HG03095 (cell line): ENCODE measurements around the gene NCKAP5.

Experiments used
- ATAC-seq: cut with Tn5 transposase; IDR thresholded peaks from one replicate; pipeline ENCODE4 v1.9.1; 2021; ENCODE audit warnings: moderate library complexity; ENCODE audit not compliant: unreplicated experiment

The NCKAP5 gene

DNA sequence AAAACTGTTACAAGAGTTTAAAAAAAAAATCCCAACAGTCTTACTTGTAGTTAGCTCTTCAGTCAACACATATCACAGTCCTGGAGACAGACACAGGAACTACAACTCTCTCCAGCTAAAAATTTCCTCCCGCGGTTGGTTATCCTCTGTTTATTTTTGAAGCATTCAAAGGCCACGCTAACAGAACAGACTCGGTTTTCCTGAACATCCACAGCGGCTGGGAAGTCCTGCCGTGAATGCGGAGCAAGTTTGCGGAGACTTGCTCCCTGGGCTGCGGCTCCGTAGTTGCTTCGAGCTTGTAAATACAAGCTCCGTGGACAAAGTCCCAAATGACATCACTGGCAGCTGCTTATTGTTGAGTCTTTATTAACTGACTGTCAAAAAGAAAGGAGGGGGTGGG lies at the start of gene NCKAP5:
Gene NCKAP5 (minus strand): TSS at position 292 of the 400 bp plus-strand sequence. CDS start 50,937 bp downstream, outside the sequence.
- ATAC-seq, result no peak

DNA sequence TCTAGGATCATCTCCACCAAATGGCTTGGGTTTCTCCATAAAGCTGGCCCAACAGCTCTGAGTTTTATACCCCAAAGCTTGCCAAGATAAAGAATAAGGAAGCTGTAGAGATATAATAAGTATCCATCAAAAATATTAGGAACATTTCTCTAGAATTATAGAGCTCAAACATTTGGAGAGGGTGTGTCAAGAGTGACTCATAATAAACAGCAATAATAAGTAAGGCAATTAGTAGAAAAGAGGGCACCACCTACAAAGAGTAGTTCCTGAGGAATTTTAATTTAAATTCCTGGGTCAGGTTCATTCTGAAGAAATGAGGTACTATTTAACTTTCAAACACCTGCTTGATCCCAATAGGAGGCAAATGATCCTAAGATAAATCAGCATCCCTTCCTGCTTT lies 41.4 kb upstream of the NCKAP5 start:
- no peak for ATAC-seq

DNA sequence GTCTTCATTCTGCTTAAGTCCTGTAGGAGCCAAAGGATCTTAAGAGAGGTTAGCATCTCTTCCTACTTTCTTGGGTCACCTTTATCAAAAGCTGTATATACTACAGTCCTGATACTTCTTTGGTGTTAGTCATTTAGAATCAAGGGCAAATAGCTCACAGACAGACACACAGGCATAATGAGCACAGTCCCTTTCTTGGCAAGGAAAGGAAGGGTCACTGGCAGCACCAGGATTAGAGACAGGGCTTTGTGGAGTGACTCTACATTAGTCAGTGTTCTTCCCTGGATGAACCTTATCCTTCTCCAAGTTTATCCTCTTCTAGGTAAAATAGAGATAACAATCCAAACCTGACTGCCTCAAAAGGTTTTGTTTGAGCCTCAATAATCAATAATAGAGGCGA lies 40.0 kb upstream of the NCKAP5 start:
- no peak for ATAC-seq

DNA sequence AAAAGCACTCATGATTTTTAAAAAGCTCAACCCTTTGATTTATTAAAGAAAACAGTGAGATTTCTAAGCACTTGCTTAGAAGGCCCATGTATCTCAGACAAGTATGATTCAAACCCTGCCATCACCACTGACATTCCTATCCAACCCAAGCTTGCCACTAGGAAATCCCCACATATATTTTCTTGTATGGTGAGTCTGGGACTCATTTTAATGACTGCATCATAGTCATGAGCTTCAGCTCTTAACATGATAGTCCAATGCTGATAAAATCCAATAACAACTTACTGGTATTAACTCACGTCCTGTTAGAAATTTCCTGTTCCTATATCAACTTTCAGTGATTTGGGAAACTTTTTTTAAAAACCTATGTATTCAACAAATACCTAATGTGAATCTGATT lies 39.4 kb upstream of the NCKAP5 start:
- ATAC-seq, result no peak

DNA sequence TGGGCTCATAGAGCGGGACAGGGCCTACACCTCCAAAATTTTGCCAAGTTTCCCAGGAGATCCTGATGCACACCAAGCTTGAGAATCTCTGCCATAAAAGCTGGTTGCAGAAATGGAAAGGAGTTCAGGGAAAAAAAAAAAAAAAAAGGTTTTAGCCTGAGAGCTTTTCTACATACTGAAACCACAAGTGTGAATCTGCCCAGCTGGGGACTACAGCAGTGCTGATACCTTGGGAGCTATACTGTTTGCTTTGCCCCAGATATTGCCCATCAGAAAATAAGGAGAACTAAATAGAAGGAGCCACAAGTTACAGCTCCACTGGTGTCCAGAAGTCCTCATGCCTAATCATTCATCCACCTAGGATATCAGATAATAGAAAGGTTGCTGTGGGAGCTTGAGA lies 38.4 kb upstream of the NCKAP5 start:
- ATAC-seq, result no peak

DNA sequence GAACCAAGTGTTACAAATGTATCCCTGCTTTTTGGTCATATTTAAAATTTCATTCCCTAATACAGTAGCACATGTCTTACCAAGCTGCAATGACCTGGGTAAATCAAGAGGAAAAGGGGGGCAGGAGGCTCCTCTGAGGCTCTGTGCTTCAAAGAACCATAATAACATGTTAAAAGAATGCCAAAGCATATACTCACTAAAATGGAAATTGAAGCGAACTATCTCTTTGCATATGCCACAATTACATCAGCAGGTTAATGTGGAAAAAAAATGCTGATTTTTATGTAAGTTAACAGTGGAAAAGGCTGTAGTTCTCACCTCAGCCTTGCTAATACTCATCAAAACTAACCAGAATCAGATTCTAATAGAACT lies 37.5 kb upstream of the NCKAP5 start:
- no peak for ATAC-seq

DNA sequence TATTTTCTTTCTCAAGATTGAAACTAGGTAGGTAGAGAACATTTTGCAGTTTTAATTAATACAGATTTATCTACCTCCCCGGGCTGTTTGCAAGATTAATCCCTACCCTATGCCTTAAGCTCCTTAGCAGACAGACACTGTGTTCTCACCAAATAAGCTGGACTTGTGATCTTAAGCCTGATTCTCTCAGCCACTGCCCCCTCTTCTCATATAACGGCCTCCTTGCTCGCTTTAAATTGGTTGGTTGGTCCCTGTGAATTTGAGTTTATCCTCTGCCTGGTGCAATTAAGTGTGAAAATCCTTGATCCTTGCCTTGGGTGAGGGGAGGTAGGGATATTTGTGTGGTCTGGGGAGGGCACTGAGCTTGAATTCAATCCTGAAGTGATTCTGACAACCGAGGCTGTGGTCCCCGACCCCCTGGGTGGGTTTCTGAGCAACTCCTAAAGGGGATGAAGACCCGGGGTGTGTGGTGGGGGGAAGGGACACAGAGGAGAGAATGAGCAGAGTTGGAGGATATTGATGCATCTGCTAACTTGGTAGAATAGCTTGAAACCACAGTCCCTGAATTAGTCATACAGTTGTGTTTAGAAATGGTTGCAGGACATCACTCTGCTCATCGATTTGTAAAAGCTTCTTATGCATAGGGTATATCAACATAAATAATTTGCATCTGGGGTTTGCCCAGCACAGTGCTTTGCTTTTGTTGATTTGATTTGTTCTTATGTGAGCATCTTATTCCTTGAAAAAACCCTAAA lies 36.9 kb upstream of the NCKAP5 start:
- no peak for ATAC-seq

DNA sequence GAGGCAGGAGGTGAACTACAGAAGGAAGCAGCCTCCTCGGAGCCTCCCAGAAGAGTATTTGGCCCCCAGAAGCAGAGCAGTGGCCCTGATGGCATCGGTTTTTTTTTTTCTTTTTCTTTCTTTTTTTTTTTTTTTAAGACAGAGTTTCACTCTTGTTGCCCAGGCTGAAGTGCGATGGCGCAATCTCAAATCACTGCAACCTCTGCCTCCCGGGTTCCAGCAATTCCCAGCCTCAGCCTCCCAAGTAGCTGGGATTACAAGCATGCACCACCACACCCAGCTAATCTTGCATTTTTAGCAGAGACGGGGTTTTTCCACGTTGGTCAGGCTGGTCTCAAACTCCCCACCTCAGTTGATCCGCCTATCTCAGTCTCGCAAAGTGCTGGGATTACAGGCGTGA lies 34.8 kb upstream of the NCKAP5 start:
- no peak for ATAC-seq

DNA sequence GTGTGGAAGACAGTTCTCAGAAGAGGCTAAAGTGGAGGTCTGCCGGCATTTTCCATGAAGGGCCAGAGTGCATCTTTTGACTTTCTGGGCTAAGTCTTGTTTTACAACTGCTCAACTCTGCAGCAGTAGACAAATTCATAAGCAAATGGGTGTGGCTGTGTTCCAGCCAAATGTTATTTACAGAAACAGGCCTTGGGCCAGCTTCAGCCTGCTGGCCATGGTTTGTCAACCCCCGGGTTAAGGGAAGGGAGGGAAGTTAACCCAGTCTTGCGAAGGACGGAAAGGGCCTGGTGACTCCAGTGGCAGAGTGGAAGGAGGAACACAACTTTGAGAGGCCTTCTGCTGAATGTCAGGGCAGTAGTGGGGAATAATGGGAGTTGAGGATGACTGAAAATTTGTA lies 34.3 kb upstream of the NCKAP5 start:
- no peak for ATAC-seq

DNA sequence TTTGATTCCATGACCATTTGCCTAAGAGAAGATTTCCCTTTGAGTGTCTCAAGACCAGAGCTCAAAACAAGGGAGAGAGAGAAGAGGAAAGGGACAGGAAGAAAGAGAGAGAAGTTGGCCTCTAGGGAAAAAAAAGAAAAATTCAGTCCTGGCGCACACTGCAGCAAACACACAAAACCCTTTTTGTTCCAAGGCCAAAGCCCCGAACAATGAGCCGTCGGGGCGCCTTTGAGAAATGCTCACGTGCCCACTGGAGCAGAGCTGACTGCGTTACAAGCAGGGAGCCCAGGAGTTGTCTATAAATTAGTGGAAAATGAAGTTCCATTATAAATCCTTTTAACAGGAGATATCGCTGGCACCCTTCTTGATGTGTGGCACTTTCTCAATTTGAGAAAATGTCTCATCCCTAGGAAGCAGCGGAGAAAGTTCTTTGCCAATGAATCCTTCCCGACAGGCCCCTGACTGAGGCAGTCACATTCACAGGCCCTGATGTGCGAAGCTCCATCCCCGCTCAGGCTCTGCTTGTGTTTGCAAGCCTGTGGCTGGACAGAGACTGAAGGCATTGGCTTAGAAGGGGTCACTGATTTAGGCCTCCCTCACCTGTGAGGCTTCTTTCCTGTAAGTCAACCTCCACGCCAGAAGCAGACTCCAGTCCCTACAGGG lies 32.1 kb upstream of the NCKAP5 start:
- ATAC-seq, result no peak

DNA sequence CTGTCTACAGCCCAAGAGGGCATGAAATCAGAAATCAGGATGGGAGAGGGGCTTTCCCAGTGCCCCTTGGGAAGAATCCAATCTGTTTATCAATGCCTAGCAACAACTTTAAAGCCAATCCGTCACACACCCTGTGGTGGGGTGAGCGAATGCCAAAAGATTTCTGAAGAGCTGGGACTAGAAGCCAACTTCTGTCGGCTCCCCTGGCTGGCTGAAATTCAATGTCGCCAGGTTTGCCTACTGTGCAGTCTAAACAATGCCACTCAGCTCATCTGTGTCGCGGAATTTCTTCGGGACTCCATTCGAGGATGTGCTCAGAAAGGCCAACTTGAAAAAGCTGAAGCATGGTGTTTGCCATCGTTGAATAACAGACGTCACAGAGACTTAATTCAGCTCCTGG lies 31.5 kb upstream of the NCKAP5 start:
- no peak for ATAC-seq

DNA sequence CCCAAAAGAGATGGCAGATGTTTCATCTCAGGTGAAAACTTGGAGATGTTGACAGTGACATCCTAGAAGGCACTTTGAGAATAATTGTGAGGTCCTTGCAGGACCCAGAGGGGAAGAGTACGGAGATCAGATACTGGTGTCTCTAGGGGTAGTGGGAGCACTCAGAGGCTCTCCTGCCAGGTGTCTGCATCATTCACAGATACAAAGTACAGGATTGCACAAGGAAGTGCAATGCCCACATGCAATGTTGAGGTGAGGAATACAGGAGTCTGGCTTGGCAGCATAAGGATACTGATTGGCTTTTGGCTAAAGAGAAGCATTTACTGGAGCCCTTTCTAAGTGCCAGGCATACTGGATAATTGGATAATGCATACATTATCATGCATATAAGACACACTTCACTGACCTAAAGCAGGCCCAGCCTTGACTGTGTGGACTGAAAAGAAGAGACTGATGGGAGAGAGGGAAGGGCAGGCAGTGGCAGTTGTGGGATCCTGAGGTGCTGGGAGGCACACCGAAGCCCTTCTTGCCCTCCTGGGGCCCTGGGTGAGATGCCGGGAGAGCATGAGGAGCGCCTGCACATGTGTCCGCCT lies 31.0 kb upstream of the NCKAP5 start:
- ATAC-seq, result no peak

DNA sequence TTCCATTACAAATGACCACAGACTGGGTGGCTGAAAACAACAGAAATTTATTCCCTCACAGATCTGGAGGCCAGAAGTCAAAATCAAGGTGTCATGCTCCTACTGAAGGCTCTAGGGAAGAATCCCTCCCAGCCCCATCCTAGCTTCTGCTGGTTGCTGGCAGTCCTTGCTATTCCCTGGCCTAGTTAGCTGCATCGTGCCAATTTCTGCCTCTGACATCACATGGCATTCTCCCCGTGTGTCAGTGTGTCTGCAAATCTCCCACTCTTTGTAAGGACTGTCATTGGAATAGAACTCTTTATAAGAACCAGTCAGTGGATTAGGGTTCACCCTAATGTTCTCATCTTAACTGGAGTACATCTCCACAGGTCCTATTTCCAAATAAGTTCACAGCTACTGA lies 30.5 kb upstream of the NCKAP5 start:
- ATAC-seq, result no peak

DNA sequence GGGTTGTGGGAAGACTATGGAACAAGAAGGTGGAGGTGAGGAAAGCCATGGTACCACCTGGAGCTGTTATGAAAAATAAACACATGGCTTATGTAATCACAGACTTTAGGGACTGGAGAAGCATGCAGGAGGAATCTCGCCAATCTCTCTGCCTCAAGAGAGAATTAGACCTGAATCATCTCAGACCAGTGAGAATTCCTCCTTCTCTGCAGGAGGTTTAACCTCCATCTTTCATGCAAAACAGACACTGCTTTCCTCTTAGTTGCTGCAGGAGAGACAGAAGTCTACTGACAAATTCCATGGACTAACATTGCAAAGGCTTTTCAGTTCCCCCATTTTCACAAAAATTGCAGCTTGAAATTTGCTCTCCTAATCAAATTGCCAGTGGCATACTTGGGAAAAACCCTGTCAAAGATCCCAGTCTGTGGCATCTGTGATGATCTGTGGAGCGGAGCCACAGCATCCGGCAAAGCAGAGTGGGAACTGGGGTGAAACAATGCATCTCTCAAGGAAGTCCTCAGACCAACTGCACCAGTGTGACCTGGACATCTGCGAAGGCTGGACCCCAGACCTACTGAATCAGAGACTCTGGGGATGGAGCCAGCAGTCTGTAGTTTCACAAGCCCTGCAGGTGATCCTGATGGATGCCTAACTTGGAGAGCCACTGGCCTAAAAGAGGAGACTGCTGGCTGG lies 28.6 kb upstream of the NCKAP5 start:
- ATAC-seq, result no peak

DNA sequence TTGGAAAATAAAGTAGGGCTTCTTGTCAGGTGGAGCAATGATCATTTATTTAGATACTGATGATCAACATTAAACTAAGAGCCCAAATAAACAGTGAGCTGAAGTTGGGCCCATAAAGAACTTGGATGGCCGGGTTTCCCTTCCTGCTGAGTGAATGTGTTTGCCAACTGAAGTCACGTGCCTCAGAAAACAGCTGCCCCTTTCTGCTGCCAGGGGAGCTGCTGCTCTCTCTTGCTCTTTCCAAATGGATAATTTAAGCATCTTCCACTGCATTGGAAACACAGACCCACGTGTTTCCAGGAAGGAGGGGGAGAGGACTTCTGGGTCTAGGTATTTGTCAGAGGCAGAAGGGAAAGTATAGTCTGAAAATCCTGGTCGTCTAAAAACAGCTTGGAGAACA lies 22.9 kb upstream of the NCKAP5 start:
- ATAC-seq, result no peak

DNA sequence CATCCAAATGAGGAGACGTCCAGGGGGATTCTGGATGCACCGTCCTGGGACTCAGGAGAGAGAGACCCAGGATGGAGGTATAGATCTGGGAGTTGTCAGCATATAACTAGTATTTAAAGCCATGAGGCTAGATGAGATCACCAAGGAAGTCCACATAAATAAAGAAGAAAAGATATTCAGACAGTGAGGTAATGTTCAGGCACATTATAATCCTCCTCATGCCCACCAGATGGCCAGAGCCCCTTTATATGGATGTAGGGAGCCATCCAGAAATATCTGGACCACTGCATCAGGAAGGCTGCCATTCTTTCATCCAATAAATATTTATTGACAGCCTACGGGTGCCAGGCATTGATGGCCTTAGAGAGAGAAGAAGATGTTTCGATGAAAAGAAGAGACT lies 21.2 kb upstream of the NCKAP5 start:
- no peak for ATAC-seq

DNA sequence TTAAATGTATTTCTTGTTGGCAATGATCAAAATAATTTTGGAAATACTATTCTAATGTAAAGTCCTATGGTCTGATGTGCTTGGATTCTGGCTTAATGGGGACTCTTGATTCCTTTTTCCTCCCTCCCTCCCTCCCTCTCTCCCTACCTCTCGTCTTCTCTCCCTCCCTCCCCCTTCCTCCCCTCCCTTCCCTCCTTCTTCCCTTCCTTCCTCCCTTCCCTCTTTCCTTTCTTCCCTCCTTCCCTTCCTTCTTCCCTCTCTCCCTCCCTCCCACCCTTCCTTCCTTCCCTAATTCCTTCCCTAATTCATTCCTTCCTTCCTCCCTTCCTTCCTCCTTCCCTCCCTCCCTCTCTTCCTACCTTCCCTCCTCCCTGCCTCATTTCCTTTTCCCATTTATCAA lies 19.9 kb upstream of the NCKAP5 start:
- ATAC-seq, result no peak

DNA sequence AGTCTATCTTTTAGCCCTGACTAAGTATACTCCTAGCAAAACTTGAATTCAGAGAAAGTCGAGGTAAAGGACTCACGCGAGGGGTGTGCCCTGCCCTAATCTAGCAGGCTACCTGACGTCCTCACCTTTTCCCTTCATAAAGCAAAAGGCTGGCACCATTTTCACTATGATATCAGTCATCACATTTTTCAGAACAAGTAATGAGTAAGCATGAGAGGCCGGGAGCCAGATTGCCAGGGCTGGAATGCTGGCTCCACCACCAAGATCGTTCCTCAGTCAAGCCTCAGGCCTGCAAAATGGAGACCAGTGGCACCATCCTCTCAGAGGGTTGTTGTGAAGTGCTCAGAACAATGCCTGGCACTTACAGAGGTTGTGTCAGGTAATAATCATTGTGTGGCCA lies 18.7 kb upstream of the NCKAP5 start:
- no peak for ATAC-seq

DNA sequence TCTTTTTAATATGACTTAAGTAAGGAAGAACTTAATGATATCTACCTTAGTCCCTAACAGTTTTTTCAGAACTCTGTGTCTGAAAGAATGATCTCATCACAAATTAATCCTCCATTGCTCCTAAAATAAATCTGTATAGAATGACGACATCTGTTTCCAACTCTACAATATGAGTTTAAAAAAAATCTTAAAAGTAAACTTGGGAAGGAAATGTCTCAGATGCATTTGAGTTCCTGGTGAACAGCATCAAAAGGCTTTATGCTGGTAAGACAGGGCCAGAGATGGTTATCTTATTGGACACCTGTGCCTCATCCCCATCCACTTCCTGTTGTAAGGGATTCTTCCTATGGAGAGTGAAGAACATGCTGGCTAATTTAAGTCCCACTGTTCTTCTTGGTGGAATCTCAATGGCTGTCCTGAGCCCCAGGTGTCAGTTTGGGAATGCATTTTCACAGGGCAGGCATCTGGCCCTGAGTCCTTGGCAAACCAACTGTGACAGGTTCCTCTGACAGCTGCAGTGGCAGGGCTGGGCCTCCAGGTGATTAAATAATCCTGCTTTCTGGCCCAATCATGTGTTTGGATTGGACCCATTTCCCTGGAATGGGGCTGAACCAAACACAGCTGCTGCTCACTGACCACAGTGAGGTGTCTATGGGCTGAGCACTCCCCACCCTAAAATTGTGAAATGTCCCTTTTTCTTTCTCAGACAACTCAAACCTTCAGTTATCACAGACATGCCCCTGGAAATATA lies 12.9 kb upstream of the NCKAP5 start:
- ATAC-seq, result no peak

DNA sequence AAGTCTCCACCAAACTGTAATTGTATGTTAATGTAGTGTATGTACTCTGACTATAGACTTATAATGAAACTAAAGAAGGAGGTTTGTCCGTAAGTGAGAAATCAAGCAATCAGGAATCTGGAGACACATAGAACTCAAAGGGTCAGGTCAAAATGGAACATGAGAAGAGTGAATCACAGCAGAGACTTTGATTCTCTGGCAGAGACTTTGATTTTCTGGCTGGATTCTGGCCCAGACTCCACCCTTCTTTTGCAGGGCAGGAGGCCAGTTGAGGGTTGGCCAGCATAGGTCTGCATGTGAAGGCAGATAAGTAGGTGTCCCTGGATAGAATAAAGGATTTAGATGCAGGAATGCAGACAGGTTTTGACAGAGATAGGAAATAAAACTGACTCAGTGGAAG lies 11.0 kb upstream of the NCKAP5 start:
- no peak for ATAC-seq

DNA sequence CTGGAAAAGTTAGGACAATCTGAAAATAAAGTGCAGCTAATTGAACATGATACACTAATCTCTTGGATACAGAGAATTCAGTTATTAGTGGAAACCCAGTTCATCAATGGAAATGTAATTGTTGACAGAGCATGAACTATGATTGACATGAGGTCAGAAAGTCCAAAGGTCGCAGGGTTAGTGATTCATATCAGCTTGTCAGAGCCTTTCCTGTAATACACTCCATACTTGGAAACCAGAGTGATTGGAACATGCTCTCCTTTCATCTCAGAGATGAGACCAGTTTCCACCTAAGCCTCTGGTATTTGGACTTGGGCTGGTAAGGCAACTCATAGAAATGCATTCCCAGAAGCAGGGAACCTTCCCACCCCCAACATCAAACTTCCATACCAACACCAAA lies 8.5 kb upstream of the NCKAP5 start:
- no peak for ATAC-seq
